ENCODE data around the gene HECTD4. TPM values are rescaled to one million over a fixed set of nuclear protein-coding genes. Genes with fewer than 3 reads are reported as not detected.

The HECTD4 gene
- total and polyA plus RNA-seq, 10 donors = 5.4 to 70.8 (median 50.1) TPM

DNA sequence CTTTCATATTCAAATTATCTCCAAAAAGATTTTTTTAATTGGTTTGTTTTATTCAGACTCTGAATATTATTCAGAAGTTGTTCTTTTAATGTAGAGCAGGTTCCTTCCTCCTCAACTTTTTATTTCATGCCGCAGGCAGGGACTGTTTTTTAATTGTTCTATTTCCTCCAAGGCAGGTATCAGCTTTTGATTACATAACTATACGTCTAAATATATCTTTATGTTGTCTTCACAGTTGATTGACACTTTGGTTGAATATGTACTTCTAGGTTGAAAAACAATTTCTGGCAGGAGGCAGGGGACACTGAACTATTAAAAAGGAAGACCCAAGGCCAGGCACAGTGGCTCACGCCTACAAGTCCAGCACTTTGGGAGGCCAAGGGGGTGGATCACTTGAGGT lies 82.5 kb downstream of the HECTD4 start:
- no peak for TF ChIP-seq POLR2AphosphoS5 (IDR thresholded peaks at IDR 0.05)
- TF ChIP-seq, protein P1, sequence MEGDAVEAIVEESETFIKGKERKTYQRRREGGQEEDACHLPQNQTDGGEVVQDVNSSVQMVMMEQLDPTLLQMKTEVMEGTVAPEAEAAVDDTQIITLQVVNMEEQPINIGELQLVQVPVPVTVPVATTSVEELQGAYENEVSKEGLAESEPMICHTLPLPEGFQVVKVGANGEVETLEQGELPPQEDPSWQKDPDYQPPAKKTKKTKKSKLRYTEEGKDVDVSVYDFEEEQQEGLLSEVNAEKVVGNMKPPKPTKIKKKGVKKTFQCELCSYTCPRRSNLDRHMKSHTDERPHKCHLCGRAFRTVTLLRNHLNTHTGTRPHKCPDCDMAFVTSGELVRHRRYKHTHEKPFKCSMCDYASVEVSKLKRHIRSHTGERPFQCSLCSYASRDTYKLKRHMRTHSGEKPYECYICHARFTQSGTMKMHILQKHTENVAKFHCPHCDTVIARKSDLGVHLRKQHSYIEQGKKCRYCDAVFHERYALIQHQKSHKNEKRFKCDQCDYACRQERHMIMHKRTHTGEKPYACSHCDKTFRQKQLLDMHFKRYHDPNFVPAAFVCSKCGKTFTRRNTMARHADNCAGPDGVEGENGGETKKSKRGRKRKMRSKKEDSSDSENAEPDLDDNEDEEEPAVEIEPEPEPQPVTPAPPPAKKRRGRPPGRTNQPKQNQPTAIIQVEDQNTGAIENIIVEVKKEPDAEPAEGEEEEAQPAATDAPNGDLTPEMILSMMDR (IDR thresholded peaks at IDR 0.05 in 8 of 11, conservative IDR thresholded peaks at IDR 0.05 in 3 of 11) = no peak
- no peak for TF ChIP-seq POLR2A (IDR thresholded peaks at IDR 0.05)
- Histone ChIP-seq H3K36me3 (peaks cover 0 to 68% (median 16%) of the 10 kb centered on the region in 6 donors), H3K4me3 (no peak overlapping the region), H3K27ac (peak overlapping the region in 1 of 8 donors; percentile 1), H3K9me3 (no peaks in the 10 kb centered on the region), H3K4me1 (peaks cover 0 to 23% (median 0%) of the 10 kb centered on the region in 6 donors), H3K27me3 (replicated peaks in 1 of 7) (no peaks in the 10 kb centered on the region)
- 53 to 71% (median 60%) methylated on average over 3 of the region's 3 CpGs for WGBS, 5 donors
- intact Hi-C loops (cut with DNase I; ENCODE audit: low total_unique reads) = no loop called here
- DNase-seq = no peak

DNA sequence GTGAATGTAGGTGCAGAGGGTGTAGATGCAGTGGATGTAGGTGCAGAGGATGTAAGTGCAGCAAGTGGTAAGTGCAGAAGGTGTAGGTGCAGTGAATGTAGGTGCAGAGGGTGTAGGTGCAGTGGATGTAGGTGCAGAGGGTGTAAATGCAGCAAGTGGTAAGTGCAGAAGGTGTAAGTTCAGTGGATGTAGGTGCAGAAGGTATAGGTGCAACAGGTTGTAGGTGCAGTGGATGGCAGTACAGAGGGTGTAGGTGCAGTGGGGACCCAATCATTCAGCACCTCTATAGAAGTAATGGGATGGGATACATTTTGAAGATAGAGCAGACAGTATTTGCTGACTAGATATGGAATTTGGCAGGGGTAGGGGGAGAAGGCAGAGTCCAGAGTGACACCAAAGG lies 85.0 kb downstream of the HECTD4 start:
- no peak for DNase-seq
- intact Hi-C loops (cut with DNase I; ENCODE audit: low total_unique reads) = no loop called here
- H3K4me1 ChIP-seq = peaks cover 0 to 10% (median 0%) of the 10 kb centered on the region in 6 donors

DNA sequence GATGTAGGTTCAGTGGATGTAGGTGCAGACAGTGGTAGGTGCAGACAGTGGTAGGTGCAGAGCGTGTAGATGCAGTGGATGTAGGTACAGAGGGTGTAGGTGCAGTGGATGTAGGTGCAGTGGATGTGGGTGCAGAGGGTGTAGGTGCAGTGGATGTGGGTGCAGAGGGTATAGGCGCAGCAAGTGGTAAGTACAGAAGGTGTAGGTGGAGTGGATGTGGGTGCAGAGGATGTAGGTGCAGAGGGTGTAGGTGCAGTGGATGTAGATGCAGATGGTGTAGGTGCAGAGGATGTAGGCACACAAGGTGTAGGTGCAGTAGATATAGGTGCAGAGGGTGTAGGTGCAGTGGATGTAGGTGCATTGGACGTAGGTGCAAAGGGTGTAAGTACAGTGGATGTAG lies 86.0 kb downstream of the HECTD4 start:
- TF ChIP-seq POLR2AphosphoS5 (IDR thresholded peaks at IDR 0.05) = no peak
- TF ChIP-seq POLR2A (IDR thresholded peaks at IDR 0.05) = no peak
- TF ChIP-seq, protein P1 (IDR thresholded peaks at IDR 0.05 in 8 of 11, conservative IDR thresholded peaks at IDR 0.05 in 3 of 11) = no peak
- no peaks in the 10 kb centered on the region for H3K9me3 ChIP-seq
- DNase-seq = no peak

More for the DNA sequence above, 85.0 kb downstream of the HECTD4 start:
- Histone ChIP-seq H3K36me3 (peaks cover 0 to 61% (median 9%) of the 10 kb centered on the region in 6 donors), H3K27ac (no peak overlapping the region), H3K27me3 (replicated peaks in 1 of 7) (no peaks in the 10 kb centered on the region), H3K4me3 (no peak overlapping the region), H3K9me3 (no peaks in the 10 kb centered on the region)
- TF ChIP-seq, protein P1 (IDR thresholded peaks at IDR 0.05 in 8 of 11, conservative IDR thresholded peaks at IDR 0.05 in 3 of 11) = no peak
- TF ChIP-seq POLR2A (IDR thresholded peaks at IDR 0.05) (no peak), POLR2AphosphoS5 (IDR thresholded peaks at IDR 0.05) (no peak)

DNA sequence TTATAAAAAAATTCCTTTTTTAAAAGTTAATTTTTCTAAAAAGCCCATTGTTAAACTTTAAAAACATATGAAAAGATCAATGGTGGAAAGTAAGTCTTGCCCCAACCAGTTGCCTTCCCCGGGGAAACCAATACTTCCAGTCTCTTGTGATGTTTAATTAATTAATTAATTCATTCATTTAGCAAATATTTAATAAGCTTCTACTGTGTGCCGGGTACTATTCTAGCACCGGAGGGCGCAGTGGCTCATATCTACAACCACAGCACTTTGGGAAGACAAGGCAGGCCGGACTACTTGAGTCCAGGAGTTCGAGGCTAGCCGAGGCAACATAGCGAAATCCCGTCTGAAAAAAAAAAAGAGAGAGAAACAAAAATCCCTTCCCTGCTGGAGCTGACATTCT lies 87.4 kb downstream of the HECTD4 start:
- WGBS, 5 donors = 93 to 96% (median 94%) methylated on average over 9 of the region's 9 CpGs
- intact Hi-C loops (cut with DNase I; ENCODE audit: low total_unique reads) = no loop called here
- Histone ChIP-seq H3K27ac (no peak overlapping the region), H3K4me3 (no peak overlapping the region), H3K9me3 (peaks cover 0 to 2% (median 0%) of the 10 kb centered on the region in 8 donors), H3K27me3 (replicated peaks in 1 of 7) (no peaks in the 10 kb centered on the region), H3K36me3 (peaks cover 0 to 70% (median 7%) of the 10 kb centered on the region in 6 donors), H3K4me1 (peaks cover 0 to 3% (median 0%) of the 10 kb centered on the region in 6 donors)
- no peak for DNase-seq
- TF ChIP-seq, protein P1 (IDR thresholded peaks at IDR 0.05 in 8 of 11, conservative IDR thresholded peaks at IDR 0.05 in 3 of 11) = no peak
- TF ChIP-seq POLR2A (IDR thresholded peaks at IDR 0.05) (no peak), POLR2AphosphoS5 (IDR thresholded peaks at IDR 0.05) (no peak)

More for the DNA sequence above, 86.0 kb downstream of the HECTD4 start:
- Histone ChIP-seq H3K4me1 (peaks cover 0 to 10% (median 0%) of the 10 kb centered on the region in 6 donors), H3K4me3 (no peak overlapping the region), H3K27me3 (replicated peaks in 1 of 7) (no peaks in the 10 kb centered on the region), H3K36me3 (peaks cover 0 to 61% (median 5%) of the 10 kb centered on the region in 6 donors), H3K27ac (no peak overlapping the region)
- WGBS, 5 donors = 93 to 100% (median 95%) methylated on average over 3 of the region's 3 CpGs
- intact Hi-C loops (cut with DNase I; ENCODE audit: low total_unique reads) = no loop called here
